Measurements from ENCODE around the gene NFATC1. TPM values are rescaled to one million over a fixed set of nuclear protein-coding genes. Genes with fewer than 3 reads are reported as not detected.

Gene NFATC1
- total RNA-seq, 3 donors from 2014 or later (not counting 1 experiment from before 2014, with no cell fraction given), result 35.8 to 47.4 (median 37.1) TPM

GRCh38 chr18:79560861-79561210, 165.1 kb downstream of the NFATC1 start:
- no peak for DNase-seq
- peaks cover 0 to 7% of the 10 kb centered on the region in 2 donors for H3K4me1 Mint-ChIP-seq
- H3K27me3 ChIP-seq (ENCODE audit: control insufficient read depth, insufficient read depth, low read length), result no peaks in the 10 kb centered on the region
- TF ChIP-seq CTCF (IDR thresholded peaks at IDR 0.05), result no peak
- H3K4me3 Mint-ChIP-seq, result no peak overlapping the region
- H3K36me3 Mint-ChIP-seq, result no peaks in the 10 kb centered on the region
- H3K4me3 ChIP-seq (ENCODE audit: low read length), result no peak overlapping the region
- H3K4me1 ChIP-seq (ENCODE audit: control insufficient read depth, insufficient read depth, low read length), result no peaks in the 10 kb centered on the region
- intact Hi-C loops (cut with micrococcal nuclease), result no loop called here
- no peak for ATAC-seq
- no peak overlapping the region for H3K27ac ChIP-seq (ENCODE audit: low read length)
- no peaks in the 10 kb centered on the region for H3K9me3 ChIP-seq (ENCODE audit: control insufficient read depth, insufficient read depth, low read length)
- H3K27me3 Mint-ChIP-seq (ENCODE audit: low read depth in 2 of 2), result no peaks in the 10 kb centered on the region
- no peaks in the 10 kb centered on the region for H3K36me3 ChIP-seq (ENCODE audit: control insufficient read depth, insufficient read depth, low read length)
- no peaks in the 10 kb centered on the region for H3K9me3 Mint-ChIP-seq
- WGBS (ENCODE audit: insufficient coverage), result 87% methylated on average over 4 of the region's 5 CpGs
- no peak overlapping the region for H3K27ac Mint-ChIP-seq

- no peaks in the 10 kb centered on the region for H3K36me3 Mint-ChIP-seq
- intact Hi-C loops (cut with micrococcal nuclease), result no loop called here
- no peak overlapping the region for H3K27ac Mint-ChIP-seq
- peaks cover 0 to 7% of the 10 kb centered on the region in 2 donors for H3K4me1 Mint-ChIP-seq
- no peaks in the 10 kb centered on the region for H3K4me1 ChIP-seq (ENCODE audit: control insufficient read depth, insufficient read depth, low read length)
- DNase-seq, result no peak
- H3K36me3 ChIP-seq (ENCODE audit: control insufficient read depth, insufficient read depth, low read length), result no peaks in the 10 kb centered on the region
- H3K4me3 ChIP-seq (ENCODE audit: low read length), result no peak overlapping the region
- 98% methylated on average over 6 of the region's 6 CpGs for WGBS (ENCODE audit: insufficient coverage)
- H3K27me3 ChIP-seq (ENCODE audit: control insufficient read depth, insufficient read depth, low read length), result no peaks in the 10 kb centered on the region
- no peak for TF ChIP-seq CTCF (IDR thresholded peaks at IDR 0.05)
- H3K9me3 ChIP-seq (ENCODE audit: control insufficient read depth, insufficient read depth, low read length), result no peaks in the 10 kb centered on the region
- H3K4me3 Mint-ChIP-seq, result no peak overlapping the region
- no peak overlapping the region for H3K27ac ChIP-seq (ENCODE audit: low read length)
- ATAC-seq, result no peak
- H3K9me3 Mint-ChIP-seq, result no peaks in the 10 kb centered on the region
- no peaks in the 10 kb centered on the region for H3K27me3 Mint-ChIP-seq (ENCODE audit: low read depth in 2 of 2)
These were observed 168.2 kb downstream of the NFATC1 start for GRCh38 chr18:79563949-79564348.

DNA sequence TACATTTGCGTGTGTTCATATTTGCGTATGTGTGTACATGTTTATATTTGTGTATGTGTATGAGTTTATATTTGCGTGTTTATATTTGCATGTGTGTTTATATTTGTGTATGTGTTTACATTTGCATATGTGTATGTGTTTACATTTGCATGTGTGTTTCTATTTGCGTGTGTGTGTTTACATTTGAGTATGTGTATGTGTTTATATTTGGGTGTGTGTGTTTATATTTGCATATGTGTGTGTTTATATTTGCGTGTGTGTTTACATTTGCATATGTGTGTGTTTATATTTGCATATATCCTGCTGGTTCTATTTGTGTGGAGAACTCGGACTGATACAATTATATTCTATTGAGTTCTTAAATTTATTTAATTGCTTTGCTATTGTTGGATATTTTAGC, 168.7 kb downstream of the NFATC1 start:
- intact Hi-C loops (cut with micrococcal nuclease), result no loop called here
- no peaks in the 10 kb centered on the region for H3K4me1 ChIP-seq (ENCODE audit: control insufficient read depth, insufficient read depth, low read length)
- no peak for TF ChIP-seq CTCF (IDR thresholded peaks at IDR 0.05)
- Mint-ChIP-seq H3K4me1 (peaks cover 0 to 7% of the 10 kb centered on the region in 2 donors), H3K4me3 (no peak overlapping the region), H3K27ac (no peak overlapping the region), H3K27me3 (ENCODE audit: low read depth in 2 of 2) (no peaks in the 10 kb centered on the region), H3K9me3 (no peaks in the 10 kb centered on the region), H3K36me3 (no peaks in the 10 kb centered on the region)
- no peak overlapping the region for H3K27ac ChIP-seq (ENCODE audit: low read length)
- H3K4me3 ChIP-seq (ENCODE audit: low read length), result no peak overlapping the region
- H3K9me3 ChIP-seq (ENCODE audit: control insufficient read depth, insufficient read depth, low read length), result no peaks in the 10 kb centered on the region
- no peaks in the 10 kb centered on the region for H3K27me3 ChIP-seq (ENCODE audit: control insufficient read depth, insufficient read depth, low read length)
- DNase-seq (no peak), ATAC-seq (no peak)
- no peaks in the 10 kb centered on the region for H3K36me3 ChIP-seq (ENCODE audit: control insufficient read depth, insufficient read depth, low read length)
- 95% methylated on average over 5 of the region's 6 CpGs for WGBS (ENCODE audit: insufficient coverage)

- DNase-seq, result no peak
- no peak for ATAC-seq
These were observed 171.2 kb downstream of the NFATC1 start for GRCh38 chr18:79566771-79567431.

More at GRCh38 chr18:79566771-79567431, 171.2 kb downstream of the NFATC1 start:
- Histone ChIP-seq H3K27me3 (ENCODE audit: control insufficient read depth, insufficient read depth, low read length) (no peaks in the 10 kb centered on the region), H3K27ac (ENCODE audit: low read length) (no peak overlapping the region), H3K4me3 (ENCODE audit: low read length) (no peak overlapping the region), H3K4me1 (ENCODE audit: control insufficient read depth, insufficient read depth, low read length) (no peaks in the 10 kb centered on the region), H3K9me3 (ENCODE audit: control insufficient read depth, insufficient read depth, low read length) (no peaks in the 10 kb centered on the region), H3K36me3 (ENCODE audit: control insufficient read depth, insufficient read depth, low read length) (no peaks in the 10 kb centered on the region)
- no peaks in the 10 kb centered on the region for H3K36me3 Mint-ChIP-seq
- H3K9me3 Mint-ChIP-seq, result no peaks in the 10 kb centered on the region
- no peak overlapping the region for H3K4me3 Mint-ChIP-seq
- peaks cover 0 to 4% of the 10 kb centered on the region in 2 donors for H3K27me3 Mint-ChIP-seq (ENCODE audit: low read depth in 2 of 2)
- TF ChIP-seq CTCF (IDR thresholded peaks at IDR 0.05), result no peak
- no peak overlapping the region for H3K27ac Mint-ChIP-seq
- no peaks in the 10 kb centered on the region for H3K4me1 Mint-ChIP-seq
- intact Hi-C loops (cut with micrococcal nuclease), result no loop called here
- WGBS (ENCODE audit: insufficient coverage), result 91% methylated on average over 24 of the region's 24 CpGs
